GM18502 (cell line): ENCODE data around the gene EPB41.
"Not testable (repeated sequence)": the region's sequence is repeated elsewhere in the genome, so short reads cannot be mapped to it uniquely, and the experiment has no call there.

ENCODE experiments used
- ATAC-seq: cut with Tn5 transposase; IDR thresholded peaks from one replicate; pipeline ENCODE4 v1.9.1; 2021; ENCODE audit warnings: mild to moderate bottlenecking; ENCODE audit not compliant: unreplicated experiment, poor library complexity

EPB41 gene

GRCh38 chr1:28925350-28925891 lies 11.1 kb downstream of the EPB41 start:
- ATAC-seq = no peak

- ATAC-seq = peak; percentile 87
These were observed 12.4 kb downstream of the EPB41 start for GRCh38 chr1:28926629-28927265.

- ATAC-seq = peak; percentile 25
These were observed 12.9 kb downstream of the EPB41 start for GRCh38 chr1:28927266-28927647.

- ATAC-seq = no peak
These were observed 13.4 kb downstream of the EPB41 start for GRCh38 chr1:28927648-28928313.

GRCh38 chr1:28928314-28928941 lies 14.1 kb downstream of the EPB41 start:
- ATAC-seq = no peak

GRCh38 chr1:28933277-28933676 lies 18.9 kb downstream of the EPB41 start:
- no peak for ATAC-seq

- ATAC-seq = no peak
These were observed 19.5 kb downstream of the EPB41 start for GRCh38 chr1:28933918-28934317.

- no peak for ATAC-seq
These were observed 20.3 kb downstream of the EPB41 start for GRCh38 chr1:28934676-28935075.

GRCh38 chr1:28935293-28935692 lies 20.9 kb downstream of the EPB41 start:
- ATAC-seq = no peak

GRCh38 chr1:28936094-28936493 lies 21.7 kb downstream of the EPB41 start:
- no peak for ATAC-seq

- no peak for ATAC-seq
These were observed 22.2 kb downstream of the EPB41 start for GRCh38 chr1:28936528-28936927.

GRCh38 chr1:28943581-28943980 lies 29.2 kb downstream of the EPB41 start:
- ATAC-seq = not testable (repeated sequence)

- no peak for ATAC-seq
These were observed 35.6 kb downstream of the EPB41 start for GRCh38 chr1:28950006-28950405.

- ATAC-seq = no peak
These were observed 36.1 kb downstream of the EPB41 start for GRCh38 chr1:28950449-28950848.

GRCh38 chr1:28954126-28954726 lies 39.9 kb downstream of the EPB41 start:
- no peak for ATAC-seq

- ATAC-seq = no peak
These were observed 41.7 kb downstream of the EPB41 start for GRCh38 chr1:28956038-28956464.

GRCh38 chr1:28962114-28962831 lies 47.9 kb downstream of the EPB41 start:
- ATAC-seq = not testable (repeated sequence)

- ATAC-seq = no peak
These were observed 51.0 kb downstream of the EPB41 start for GRCh38 chr1:28965271-28965870.

GRCh38 chr1:28966617-28967016 lies 52.2 kb downstream of the EPB41 start:
- ATAC-seq = no peak
